GM19043 (cell line): ENCODE measurements around the gene RER1.

Experiments used
- ATAC-seq: cut with Tn5 transposase; IDR thresholded peaks from one replicate; pipeline ENCODE4 v1.9.1; 2021; ENCODE audit warnings: low read depth; ENCODE audit not compliant: unreplicated experiment

The RER1 gene

DNA sequence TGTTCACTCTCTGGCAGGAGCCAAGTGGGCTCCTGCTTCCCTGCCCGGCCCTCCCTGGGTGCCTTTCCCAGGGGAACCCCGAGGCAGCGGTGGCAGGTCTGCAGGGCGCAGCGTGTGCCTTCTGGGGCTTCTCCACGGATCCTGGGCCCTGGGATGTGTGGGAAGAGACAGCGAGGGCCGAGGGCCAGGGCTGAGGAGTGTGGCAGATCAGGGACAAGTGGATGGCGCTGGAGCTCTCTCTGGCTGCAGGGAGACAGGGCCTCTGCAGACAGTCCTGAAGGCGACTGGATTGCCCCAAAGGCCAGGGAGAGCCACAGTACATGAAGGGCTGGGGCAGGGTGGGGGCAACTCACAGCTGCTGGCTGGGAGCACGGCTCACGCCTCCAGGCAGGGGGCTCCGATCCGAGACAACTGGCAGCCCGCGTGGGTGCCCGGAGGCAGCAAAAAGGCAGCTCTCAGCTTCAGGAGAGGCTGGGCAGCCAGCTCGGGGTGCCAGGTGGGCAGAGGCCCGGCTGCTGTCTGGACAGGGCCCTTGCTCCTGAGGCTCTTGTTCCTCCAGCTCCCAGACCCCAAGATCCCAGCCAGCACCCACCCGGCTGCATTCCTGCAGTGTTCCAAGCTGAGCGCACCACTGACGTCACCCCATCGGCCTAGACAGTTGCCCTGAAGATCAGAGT is 16.3 kb upstream of the RER1 start:
- ATAC-seq, result no peak

GRCh38 chr1:2375923-2376260 is 15.7 kb upstream of the RER1 start:
- ATAC-seq, result no peak

GRCh38 chr1:2376261-2376741 is 15.3 kb upstream of the RER1 start:
- no peak for ATAC-seq

- no peak for ATAC-seq
Observed at GRCh38 chr1:2376931-2377672, 14.5 kb upstream of the RER1 start.

DNA sequence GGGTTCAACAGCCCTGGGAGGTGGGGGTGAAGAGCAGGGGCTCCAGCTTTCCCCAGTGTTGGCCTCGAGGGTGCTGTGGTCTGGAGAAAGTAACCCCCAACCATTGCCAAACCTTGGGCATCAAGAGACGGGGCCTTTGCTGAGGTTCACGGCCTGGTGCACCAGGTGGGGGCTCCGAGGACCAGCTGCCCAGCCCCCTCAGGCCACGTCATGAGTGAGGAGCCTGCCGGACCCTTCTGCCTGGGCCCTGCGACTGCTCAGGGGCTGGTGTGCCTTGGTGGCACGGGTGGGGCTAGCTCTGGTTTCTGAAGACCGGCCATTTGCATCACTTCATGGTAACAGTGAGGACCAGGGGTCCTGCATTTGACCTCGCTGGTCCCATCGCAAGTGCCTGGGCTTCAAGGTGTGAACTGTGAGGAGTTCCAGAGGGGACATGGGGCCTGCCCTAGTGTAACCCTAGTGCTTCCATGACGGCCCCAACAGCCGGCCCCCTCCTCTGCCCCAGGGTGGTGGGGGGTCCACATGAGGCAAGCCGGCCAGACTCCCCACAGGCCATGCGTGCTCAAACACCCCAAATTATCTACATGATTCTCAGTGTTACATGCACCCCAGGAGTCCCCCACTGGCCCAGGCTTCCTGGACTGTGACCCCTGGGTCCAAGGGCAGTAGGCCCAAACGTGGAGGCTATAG is 13.7 kb upstream of the RER1 start:
- ATAC-seq, result no peak

GRCh38 chr1:2378441-2378851 is 13.2 kb upstream of the RER1 start:
- ATAC-seq, result no peak

DNA sequence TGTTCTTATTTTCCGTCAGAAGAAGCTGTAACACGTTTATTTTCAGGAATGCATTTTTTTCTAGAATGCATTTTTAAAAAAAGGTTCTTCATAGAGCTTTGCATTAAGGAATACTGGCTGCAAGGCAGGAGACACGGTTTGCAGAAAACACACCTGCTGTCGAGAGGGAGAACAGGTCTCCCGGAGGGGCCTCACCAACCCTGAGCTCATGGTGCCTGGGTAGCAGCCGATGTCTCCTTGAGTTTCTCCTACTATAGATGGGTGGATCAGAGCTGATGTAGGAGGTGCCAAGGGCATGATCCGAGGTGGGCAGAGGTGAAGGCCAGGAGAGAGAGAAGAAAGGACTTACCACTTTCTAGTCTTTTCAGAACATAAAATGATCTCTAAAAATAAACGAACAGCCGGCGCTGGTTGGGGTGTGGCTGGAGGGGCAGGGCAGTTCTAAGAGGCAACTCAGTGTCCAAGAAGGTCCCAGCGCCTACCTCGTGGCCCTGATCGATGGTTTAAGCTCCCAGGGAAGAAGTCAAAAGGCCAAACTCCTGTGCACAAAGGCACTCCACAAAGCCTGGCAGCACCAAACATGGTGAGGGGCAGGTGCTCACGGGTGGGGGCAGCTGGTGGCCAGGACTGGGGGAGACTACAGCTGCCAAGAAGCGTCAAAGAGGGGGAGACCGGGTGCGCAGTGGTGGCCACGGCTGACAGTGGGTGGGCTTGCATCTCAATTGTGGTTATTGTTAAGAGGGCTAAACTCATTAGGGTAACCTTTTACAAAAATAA is 12.5 kb upstream of the RER1 start:
- no peak for ATAC-seq

DNA sequence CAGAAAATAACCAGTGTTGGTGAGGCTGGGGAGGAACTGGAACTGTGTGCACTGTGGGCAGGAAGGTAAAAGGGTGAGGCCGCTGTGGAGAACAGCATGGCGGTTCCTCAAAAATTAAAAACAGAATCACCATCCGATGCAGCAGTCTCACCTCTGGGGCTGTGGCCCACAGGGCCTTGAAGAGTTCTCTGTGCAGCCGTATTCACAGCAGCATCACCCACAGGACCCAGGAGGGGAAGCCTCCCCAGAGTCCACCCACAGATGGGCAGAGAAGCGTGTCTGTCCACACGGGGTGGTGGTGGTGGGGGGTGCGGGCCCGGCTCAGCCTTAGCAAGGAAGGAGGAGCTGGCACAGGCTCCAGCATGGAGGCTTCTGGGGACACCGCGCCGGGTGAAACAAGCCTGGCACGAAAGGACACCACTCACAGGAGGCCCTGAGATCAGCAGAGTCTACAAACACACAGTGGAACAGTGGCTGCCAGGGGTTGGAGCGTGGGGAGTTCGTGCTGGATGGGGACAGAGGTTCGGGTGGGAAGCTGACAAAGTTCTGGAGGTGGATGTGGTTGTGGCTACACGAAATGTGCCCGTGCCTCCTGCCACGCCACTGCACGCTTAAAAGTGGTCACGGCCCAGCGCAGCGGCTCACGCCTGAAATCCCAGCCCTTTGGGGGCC is 11.8 kb upstream of the RER1 start:
- ATAC-seq, result no peak

DNA sequence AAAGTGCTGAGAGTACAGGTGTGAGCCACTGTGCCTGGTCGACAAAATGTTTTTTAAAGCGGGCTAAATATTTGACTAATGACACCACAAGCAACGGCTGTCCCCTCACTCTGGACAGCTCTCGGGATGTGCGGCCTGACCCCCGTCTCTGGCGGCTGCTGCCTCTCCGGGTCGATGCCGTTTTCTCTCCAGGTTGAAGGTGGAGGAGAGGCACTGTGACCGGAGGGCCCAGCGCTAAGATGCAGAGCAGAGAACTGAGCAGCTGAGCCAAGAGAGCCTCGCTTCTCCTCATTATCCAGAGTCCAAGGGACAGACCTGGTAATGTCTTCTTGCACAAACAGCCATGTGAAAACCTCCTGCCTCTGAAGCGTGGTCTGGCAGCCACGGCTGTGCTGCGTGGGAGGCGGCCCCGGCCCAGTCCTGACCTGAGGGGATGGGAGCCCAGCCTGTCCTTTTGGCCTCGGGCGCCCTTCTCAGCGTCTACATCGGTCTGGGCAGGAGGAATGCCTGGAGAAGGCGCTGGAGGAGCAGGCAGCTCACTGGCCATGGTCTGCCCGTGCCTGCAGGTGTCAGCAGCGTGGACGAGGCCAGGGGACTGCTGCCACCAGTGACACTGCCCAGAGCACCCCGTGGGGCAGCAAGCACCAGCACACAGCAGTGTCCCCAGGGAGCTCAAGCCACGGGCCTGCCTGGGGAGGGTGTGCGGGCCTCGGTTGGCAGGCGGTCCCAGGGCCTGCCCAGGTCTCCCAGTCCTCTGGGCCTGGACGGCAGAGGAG is 10.6 kb upstream of the RER1 start:
- ATAC-seq, result no peak

DNA sequence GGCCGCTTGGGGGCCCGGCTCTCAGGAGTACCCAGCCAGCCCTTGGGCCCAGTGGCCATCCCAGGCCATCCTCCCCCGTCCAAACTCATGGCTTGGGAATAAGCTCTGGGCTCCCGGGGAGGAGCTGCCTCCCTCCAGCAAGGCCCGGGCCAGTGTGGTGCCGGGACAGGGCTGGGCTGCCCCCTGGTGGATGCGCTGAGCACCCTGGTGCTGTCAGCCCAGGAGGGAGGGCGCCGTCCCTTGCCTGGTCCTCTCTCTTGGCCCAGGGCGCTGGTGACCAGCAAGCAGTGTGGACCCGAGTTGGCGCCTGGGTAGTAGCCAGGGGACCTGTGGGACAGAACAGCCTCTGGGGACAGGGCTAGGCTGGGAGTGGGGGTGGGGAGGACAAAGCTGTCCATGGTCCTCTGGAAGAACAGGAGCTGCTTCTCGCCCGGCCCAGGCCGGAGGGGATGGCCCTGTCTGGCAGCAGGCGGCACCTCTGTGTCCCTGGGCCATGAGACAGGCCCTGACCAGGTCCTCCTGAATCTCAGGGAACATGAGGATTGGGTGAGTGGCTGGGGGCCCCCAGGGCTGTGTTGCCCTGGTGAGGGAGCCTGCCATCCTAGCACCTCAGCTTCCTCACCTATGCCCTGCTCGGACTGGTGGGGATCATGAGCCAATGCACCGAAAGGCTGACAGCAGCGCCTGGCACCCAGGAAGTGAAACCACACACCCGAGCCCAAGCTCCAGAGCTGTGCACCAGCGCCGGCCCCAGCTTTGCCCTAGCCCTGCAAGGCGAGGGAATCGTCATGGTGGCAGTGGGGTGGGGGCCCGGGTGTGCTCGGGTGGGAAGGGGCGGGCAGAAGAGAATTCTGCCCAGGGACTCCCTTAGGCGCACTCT is 9.7 kb upstream of the RER1 start:
- no peak for ATAC-seq

- no peak for ATAC-seq
Observed at GRCh38 chr1:2382621-2383361, 8.8 kb upstream of the RER1 start.

DNA sequence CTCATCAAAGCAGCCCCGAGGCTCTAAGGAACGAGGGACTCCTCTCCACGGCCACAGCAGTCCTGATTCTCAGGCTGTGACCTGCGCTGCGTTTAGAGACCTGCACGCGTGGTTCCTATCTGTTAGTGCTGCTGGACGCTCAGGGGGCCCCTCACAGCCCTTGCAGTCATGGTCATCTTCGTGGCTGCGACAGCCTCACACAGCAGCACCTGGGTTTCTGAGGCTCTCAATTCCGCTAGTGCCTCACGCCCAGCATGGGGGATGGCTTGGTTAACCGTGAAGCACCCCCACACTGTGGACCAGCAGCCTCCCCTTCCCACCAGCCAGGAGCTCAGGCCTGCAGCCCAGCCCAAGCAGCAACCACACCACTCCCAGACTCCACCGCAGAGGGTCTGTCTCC is 8.1 kb upstream of the RER1 start:
- ATAC-seq, result no peak

GRCh38 chr1:2384130-2384860 is 7.3 kb upstream of the RER1 start:
- ATAC-seq, result no peak

DNA sequence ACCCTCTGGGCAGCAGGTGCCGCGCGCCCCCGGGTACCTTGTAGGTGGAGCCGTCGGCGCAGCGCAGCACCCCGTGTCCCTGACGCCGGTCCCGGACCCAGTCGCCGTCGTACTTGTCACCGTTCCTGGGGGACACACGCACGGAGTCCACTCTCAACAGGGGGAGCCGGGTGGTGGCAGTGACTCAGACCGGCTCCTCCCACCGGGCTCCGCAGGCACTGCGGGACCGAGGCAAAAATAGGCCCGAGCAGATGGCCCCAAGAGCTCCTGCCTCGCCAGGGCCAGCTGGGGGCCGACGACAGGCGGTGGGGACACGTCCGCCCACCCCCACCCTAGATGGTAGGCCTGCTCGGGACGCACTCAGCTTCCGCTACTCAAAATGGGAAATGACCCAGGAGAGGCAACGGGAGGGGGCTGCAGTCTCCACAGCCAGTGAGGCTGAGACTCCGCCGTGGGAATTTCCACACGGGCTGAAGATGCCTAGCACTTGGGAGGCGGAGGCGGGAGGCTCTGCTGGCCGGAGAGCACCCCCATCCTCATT is 6.6 kb upstream of the RER1 start:
- ATAC-seq, result no peak

DNA sequence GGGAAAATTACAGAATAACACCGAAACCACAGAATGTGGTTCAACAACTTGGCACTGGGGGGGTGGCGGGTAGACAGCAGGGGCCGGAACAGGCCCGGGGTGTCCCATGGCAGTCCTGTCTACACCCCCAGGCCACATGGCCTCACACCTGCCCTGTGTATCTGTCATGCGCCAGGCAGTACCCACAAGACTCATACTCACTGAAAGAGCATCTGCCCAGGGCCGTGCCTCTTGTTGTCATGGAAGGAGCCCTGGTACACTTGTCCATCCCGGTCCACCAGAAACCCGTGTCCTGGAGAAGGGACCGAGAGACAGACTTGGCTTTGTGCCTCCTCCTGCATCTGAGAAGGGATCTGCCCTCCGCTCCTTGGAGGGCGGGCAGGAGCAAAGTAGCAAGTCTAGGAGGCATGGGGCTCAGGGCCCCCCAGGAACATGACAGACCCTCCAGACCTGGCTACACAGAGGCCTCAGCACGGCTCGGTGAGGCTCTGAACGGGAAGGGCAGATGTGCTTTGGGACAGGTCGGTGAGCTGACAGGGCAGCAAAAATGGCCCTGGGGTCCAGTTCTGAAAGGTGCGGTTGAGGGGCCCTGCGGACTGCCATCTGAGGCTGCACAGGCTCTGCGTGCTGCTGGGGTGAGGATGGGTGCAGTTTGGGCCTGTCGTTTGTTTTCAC is 5.9 kb upstream of the RER1 start:
- ATAC-seq, result no peak
